ENCODE measurements around the gene TMEM207.
A peak's percentile ranks its signal among the peaks of the same experiment; 100 is the strongest.

TMEM207 gene

GRCh38 chr3:190443257-190443656, 6.4 kb downstream of the TMEM207 start:
- no peak for DNase-seq

GRCh38 chr3:190442240-190442639, 7.5 kb downstream of the TMEM207 start:
- DNase-seq = no peak

GRCh38 chr3:190436331-190436730, 13.4 kb downstream of the TMEM207 start:
- no peak for DNase-seq

GRCh38 chr3:190435618-190436017, 14.1 kb downstream of the TMEM207 start:
- no peak for DNase-seq

- DNase-seq = no peak
These were observed 16.1 kb downstream of the TMEM207 start for GRCh38 chr3:190433626-190434025.

GRCh38 chr3:190432216-190432615, 17.5 kb downstream of the TMEM207 start:
- DNase-seq = peak; percentile 36

- no peak for DNase-seq
These were observed 18.8 kb downstream of the TMEM207 start for GRCh38 chr3:190430906-190431305.

- DNase-seq = no peak
These were observed 20.0 kb downstream of the TMEM207 start for GRCh38 chr3:190429681-190430080.

GRCh38 chr3:190426806-190427507, 22.7 kb downstream of the TMEM207 start:
- DNase-seq = no peak

- DNase-seq = no peak
These were observed 23.9 kb downstream of the TMEM207 start for GRCh38 chr3:190425833-190426232.

- peak; percentile 82 for DNase-seq
These were observed 24.9 kb downstream of the TMEM207 start for GRCh38 chr3:190424478-190425439.

- DNase-seq = peak; percentile 35
These were observed 25.6 kb downstream of the TMEM207 start for GRCh38 chr3:190424108-190424477.

GRCh38 chr3:190414297-190414696, 35.4 kb downstream of the TMEM207 start:
- DNase-seq = no peak

- DNase-seq = no peak
These were observed 45.0 kb downstream of the TMEM207 start for GRCh38 chr3:190404715-190405114.

GRCh38 chr3:190401963-190402362, 47.7 kb downstream of the TMEM207 start:
- no peak for DNase-seq

- DNase-seq = no peak
These were observed 50.0 kb downstream of the TMEM207 start for GRCh38 chr3:190399677-190400076.

- DNase-seq = no peak
These were observed 51.8 kb downstream of the TMEM207 start for GRCh38 chr3:190397889-190398288.

- DNase-seq = peak; percentile 11
These were observed 53.7 kb downstream of the TMEM207 start for GRCh38 chr3:190396001-190396400.

GRCh38 chr3:190388703-190389102, 61.0 kb downstream of the TMEM207 start:
- no peak for DNase-seq

- no peak for DNase-seq
These were observed 62.0 kb downstream of the TMEM207 start, which contains the start of gene CLDN16 for GRCh38 chr3:190387578-190388213. TSS of gene CLDN16 (plus strand) at chr3:190388163. CDS start at chr3:190388330, 167 bp downstream.

- DNase-seq = peak; percentile 70
These were observed 63.7 kb downstream of the TMEM207 start for GRCh38 chr3:190385731-190386688.

- peak; percentile 91 for DNase-seq
These were observed 65.4 kb downstream of the TMEM207 start for GRCh38 chr3:190384309-190384756.

Data from DMS53 (cell line).